ENCODE measurements around the gene TRIM7. TPM values are rescaled to one million over a fixed set of nuclear protein-coding genes. Genes with fewer than 3 reads are reported as not detected.

Gene TRIM7
- total RNA-seq, 3 donors from 2014 or later, result 1.5 to 3.9 (median 3.2) TPM

DNA sequence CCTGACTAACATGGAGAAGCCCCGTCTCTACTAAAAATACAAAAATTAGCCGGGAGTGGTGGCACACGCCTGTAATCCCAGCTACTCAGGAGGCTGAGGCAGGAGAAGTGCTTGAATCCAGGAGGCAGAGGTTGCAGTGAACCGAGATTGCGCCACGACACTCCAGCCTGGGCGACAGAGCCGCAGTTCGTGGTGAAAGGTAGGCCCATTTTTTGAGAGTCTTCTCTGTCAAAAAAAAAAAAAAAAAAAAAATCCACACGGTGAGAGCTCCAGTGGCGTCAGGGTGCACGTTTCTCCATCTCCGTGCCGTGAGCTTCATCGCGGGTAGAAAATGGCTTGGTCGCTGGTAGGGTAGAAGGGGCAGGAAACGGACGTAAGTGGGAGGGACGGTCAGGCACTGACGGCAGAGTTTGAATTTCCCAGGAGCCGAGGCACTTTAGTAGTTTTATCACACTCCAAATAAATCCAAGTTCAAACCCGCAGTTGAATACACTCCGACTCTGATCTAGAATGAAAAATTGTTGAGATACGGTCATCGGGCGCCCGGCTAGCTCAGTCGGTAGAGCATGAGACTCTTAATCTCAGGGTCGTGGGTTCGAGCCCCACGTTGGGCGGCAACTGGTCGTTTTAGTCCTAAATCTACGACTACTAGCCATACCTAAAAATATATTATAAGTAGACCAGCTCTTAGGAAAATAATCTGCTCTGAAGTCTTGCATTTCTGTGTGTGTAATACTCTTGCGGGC is 2.4 kb upstream of the TRIM7 start:
- H3K9me3 ChIP-seq, result no peaks in the 10 kb centered on the region
- intact Hi-C loops (cut with DNase I, micrococcal nuclease), result no loop called here
- H3K4me3 ChIP-seq, result no peak overlapping the region
- peaks cover 27% of the 10 kb centered on the region for H3K4me1 ChIP-seq (ENCODE audit: low read depth)
- DNase-seq, result peak in 2 of 3 donors; percentile 79 to 81
- TF ChIP-seq, protein P1, sequence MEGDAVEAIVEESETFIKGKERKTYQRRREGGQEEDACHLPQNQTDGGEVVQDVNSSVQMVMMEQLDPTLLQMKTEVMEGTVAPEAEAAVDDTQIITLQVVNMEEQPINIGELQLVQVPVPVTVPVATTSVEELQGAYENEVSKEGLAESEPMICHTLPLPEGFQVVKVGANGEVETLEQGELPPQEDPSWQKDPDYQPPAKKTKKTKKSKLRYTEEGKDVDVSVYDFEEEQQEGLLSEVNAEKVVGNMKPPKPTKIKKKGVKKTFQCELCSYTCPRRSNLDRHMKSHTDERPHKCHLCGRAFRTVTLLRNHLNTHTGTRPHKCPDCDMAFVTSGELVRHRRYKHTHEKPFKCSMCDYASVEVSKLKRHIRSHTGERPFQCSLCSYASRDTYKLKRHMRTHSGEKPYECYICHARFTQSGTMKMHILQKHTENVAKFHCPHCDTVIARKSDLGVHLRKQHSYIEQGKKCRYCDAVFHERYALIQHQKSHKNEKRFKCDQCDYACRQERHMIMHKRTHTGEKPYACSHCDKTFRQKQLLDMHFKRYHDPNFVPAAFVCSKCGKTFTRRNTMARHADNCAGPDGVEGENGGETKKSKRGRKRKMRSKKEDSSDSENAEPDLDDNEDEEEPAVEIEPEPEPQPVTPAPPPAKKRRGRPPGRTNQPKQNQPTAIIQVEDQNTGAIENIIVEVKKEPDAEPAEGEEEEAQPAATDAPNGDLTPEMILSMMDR (IDR thresholded peaks at IDR 0.05), result no peak
- no peaks in the 10 kb centered on the region for H3K36me3 ChIP-seq (ENCODE audit: low read depth)
- peak; percentile 35 for ATAC-seq

DNA sequence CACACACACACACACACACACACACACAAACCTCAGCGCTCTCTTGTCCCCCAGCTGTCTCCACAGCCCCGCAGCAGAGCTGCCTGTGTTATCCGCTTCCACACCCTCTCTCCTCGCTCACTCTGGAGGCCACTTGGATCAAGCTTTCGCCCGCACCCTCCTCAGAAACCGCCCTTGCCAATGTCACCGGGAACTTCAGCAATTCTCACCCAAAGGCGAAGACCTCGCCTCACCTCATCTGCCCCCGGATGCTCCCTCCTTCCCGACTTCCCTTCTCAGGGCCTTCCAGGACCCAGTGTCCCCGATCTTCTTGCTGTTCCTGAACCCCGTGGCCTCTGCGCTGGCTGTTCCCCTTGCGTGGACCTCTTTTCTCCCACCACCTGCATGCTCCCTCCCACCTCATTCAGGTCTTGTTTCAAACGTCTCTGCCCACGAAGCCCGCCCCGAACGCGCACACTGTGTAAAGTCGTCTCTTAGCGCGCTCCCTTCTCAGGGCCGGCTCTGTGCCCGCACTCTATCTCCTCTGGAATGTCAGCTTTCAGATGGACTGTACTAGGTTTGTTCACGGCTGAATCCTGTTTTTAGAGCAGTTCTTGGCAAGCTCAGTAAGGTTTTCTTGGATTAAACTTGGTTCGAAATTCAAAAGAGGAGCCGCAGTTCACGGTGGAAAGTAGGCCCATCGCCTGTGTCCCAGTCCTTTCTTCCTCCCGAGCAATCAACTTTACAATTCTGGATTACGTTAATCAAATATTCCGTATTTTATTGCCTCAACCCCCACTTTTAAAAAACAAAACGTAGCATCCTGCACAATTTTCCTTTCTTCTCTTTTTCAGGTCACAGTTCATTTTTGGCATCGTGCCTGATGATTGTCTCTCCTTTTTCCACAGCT is 1.0 kb upstream of the TRIM7 start:
- TF ChIP-seq, protein P1 (IDR thresholded peaks at IDR 0.05), result no peak

DNA sequence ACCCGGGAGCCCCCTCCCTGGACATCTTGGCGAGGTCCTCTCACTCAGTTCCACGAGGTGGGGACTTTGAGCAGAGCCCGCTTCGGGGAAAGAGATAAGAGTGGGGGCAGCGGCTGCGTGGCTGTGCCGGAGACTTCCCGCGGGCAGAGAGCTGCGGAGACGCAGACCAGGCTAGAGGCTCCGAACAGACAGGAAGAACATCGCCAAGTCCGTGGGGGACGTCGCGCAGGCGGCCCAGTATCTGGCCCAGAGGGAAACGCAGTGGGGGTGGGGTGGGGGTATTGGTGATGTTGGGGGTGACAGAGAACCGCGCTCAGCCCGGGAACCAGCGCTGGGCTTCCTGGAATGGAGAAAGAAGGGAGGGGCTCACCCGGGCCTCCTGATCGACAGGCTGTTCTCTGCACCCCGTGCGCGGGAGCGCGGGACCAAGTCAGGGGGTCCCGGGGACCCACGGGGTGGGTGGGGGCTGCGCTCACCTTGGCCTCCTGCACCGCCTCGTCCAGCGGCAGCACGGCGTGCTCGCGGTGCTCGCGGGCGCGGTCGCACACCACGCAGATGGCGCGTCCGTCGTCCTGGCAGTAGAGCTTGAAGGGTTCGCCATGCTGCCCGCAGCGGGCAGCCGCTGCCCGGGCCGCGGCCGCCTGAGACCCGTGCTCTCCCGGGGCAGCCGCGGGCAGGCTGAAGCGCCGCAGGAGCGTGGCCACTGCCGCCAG is 727 bp downstream of the TRIM7 start:
- intact Hi-C loops (cut with DNase I, micrococcal nuclease), result no loop called here
- TF ChIP-seq, protein P1 (IDR thresholded peaks at IDR 0.05), result no peak

More for the DNA sequence above, 1.0 kb upstream of the TRIM7 start:
- intact Hi-C loops (cut with DNase I, micrococcal nuclease), result no loop called here
- Histone ChIP-seq H3K36me3 (ENCODE audit: low read depth) (no peaks in the 10 kb centered on the region), H3K9me3 (no peaks in the 10 kb centered on the region), H3K4me3 (no peak overlapping the region), H3K4me1 (ENCODE audit: low read depth) (peaks cover 27% of the 10 kb centered on the region)
- ATAC-seq, result no peak
- DNase-seq, result peak in 2 of 3 donors; percentile 29 to 53

DNA sequence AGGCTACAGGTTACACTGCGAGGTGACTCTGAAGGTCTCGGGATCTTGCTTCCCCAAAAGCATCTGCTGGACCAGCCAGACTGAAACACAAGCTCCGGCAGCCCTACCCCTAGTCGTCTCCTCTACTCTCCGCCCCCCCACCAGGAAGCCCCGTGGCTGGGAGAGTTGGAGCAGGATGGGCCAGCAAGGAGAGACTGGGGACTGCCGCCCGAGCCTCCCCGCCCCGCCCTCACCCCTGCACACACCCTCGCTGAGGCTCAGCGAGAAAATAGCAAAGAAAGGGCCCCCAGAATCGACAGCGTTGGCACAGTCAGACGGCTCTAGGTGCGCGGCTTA is 1.3 kb downstream of the TRIM7 start:
- H3K4me1 ChIP-seq (ENCODE audit: low read depth), result peaks cover 27% of the 10 kb centered on the region
- intact Hi-C loops (cut with DNase I, micrococcal nuclease), result no loop called here
- TF ChIP-seq, protein P1 (IDR thresholded peaks at IDR 0.05), result no peak
- DNase-seq, result peak in 2 of 3 donors; percentile 18 to 56
- no peaks in the 10 kb centered on the region for H3K9me3 ChIP-seq
- ATAC-seq, result peak; percentile 4
- no peaks in the 10 kb centered on the region for H3K36me3 ChIP-seq (ENCODE audit: low read depth)
- no peak overlapping the region for H3K4me3 ChIP-seq

More for the DNA sequence above, 727 bp downstream of the TRIM7 start:
- H3K4me3 ChIP-seq, result peak overlapping the region; percentile 9
- peak; percentile 42 for ATAC-seq
- DNase-seq, result peak in 2 of 3 donors; percentile 38 to 59
- peaks cover 27% of the 10 kb centered on the region for H3K4me1 ChIP-seq (ENCODE audit: low read depth)
- H3K9me3 ChIP-seq, result no peaks in the 10 kb centered on the region
- no peaks in the 10 kb centered on the region for H3K36me3 ChIP-seq (ENCODE audit: low read depth)

DNA sequence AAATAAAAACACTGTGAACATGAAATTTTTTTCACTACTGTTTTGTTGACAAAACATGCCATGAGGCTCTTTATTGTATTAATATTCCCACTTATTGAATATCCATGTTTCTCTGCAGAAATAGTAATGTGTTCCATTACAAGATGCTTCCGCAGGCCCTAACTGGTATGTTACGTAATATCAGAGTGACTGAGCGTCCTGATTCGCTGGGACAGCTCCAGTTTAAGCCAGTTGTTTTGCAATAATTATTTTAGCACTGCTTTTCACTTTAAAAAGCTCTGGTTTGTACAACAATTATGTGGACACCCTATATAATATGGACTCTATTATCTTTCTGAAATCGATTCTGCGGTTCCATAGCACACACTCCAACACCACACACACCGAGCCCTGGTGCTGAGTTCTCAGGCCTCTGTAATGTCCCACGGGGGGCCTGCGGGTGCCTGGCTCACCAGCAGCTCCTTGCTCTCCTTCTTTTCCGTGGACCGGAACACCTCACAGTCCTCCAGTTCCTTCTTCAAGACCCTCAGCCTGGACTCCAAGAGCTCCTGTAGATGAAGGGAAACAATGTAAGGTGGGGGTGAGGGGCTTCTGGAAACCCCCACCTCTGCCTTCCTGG is 1.8 kb downstream of the TRIM7 start:
- TF ChIP-seq, protein P1 (IDR thresholded peaks at IDR 0.05), result no peak
- peaks cover 27% of the 10 kb centered on the region for H3K4me1 ChIP-seq (ENCODE audit: low read depth)
- H3K4me3 ChIP-seq, result no peak overlapping the region
- no peak for DNase-seq
- ATAC-seq, result no peak
- intact Hi-C loops (cut with DNase I, micrococcal nuclease), result no loop called here
- H3K36me3 ChIP-seq (ENCODE audit: low read depth), result no peaks in the 10 kb centered on the region
- no peaks in the 10 kb centered on the region for H3K9me3 ChIP-seq

Measured in mucosa of descending colon (tissue), 3 donors.